Islet of Langerhans (tissue), 1 donor: ENCODE data around the gene COPS9.

Experiments used
- FAIRE-seq: peaks from one replicate; lab custom pipeline; 2011; peaks lifted over from hg19 to GRCh38; lab: Jason Lieb, UNC

COPS9 gene

GRCh38 chr2:240136013-240136670 lies at the start of gene COPS9:
COPS9 (minus strand) TSS chr2:240136305; CDS start chr2:240136284, 21 bp downstream.
- no peak for FAIRE-seq

- FAIRE-seq: no peak
Observed at GRCh38 chr2:240184656-240185055, 48.6 kb upstream of the COPS9 start.

- FAIRE-seq: no peak
Observed at GRCh38 chr2:240183875-240184590, 47.9 kb upstream of the COPS9 start.

GRCh38 chr2:240183006-240183874 lies 47.1 kb upstream of the COPS9 start:
- FAIRE-seq: no peak

- no peak for FAIRE-seq
Observed at GRCh38 chr2:240182476-240182875, 46.4 kb upstream of the COPS9 start.

- no peak for FAIRE-seq
Observed at GRCh38 chr2:240182001-240182400, 45.9 kb upstream of the COPS9 start.

- no peak for FAIRE-seq
Observed at GRCh38 chr2:240179941-240180666, 44.0 kb upstream of the COPS9 start.

GRCh38 chr2:240179186-240179815 lies 43.2 kb upstream of the COPS9 start:
- no peak for FAIRE-seq

GRCh38 chr2:240178564-240178963 lies 42.5 kb upstream of the COPS9 start:
- FAIRE-seq: no peak

GRCh38 chr2:240174496-240174895 lies 38.4 kb upstream of the COPS9 start:
- no peak for FAIRE-seq

- FAIRE-seq: no peak
Observed at GRCh38 chr2:240172071-240172895, 36.2 kb upstream of the COPS9 start.

GRCh38 chr2:240170883-240171282 lies 34.8 kb upstream of the COPS9 start:
- FAIRE-seq: no peak

- no peak for FAIRE-seq
Observed at GRCh38 chr2:240170354-240170735, 34.2 kb upstream of the COPS9 start.

GRCh38 chr2:240169486-240170353 lies 33.6 kb upstream of the COPS9 start:
- no peak for FAIRE-seq

GRCh38 chr2:240168546-240169361 lies 32.6 kb upstream of the COPS9 start:
- no peak for FAIRE-seq

- FAIRE-seq: no peak
Observed at GRCh38 chr2:240168041-240168440, 31.9 kb upstream of the COPS9 start.

GRCh38 chr2:240167588-240167880 lies 31.4 kb upstream of the COPS9 start:
- FAIRE-seq: no peak

- FAIRE-seq: no peak
Observed at GRCh38 chr2:240166761-240167587, 30.9 kb upstream of the COPS9 start.
